GM12864 (cell line): ENCODE results near the gene ADSL.

Source experiments
- DNase-seq: peaks from one replicate; pipeline ENCODE4 v3.0.0-alpha.2; 2011; ENCODE audit warnings: low read depth
- H3K4me3 ChIP-seq: 2 replicates; pipeline ENCODE4 v1.5.1; 2011; ENCODE audit warnings: mild to moderate bottlenecking, low read depth, low read length, control low read depth
- CTCF ChIP-seq: IDR thresholded peaks from 2 replicates; pipeline ENCODE4 v1.5.1; 2011; ENCODE audit warnings: low read depth, mild to moderate bottlenecking, moderate library complexity, low read length, control low read depth, inconsistent platforms; ENCODE audit errors: missing control alignments

Gene ADSL

GRCh38 chr22:40391417-40391816 lies 45.1 kb downstream of the ADSL start:
- DNase-seq: no peak

GRCh38 chr22:40392618-40393017 lies 46.3 kb downstream of the ADSL start:
- no peak overlapping the region for H3K4me3 ChIP-seq
- TF ChIP-seq CTCF: no peak
- no peak for DNase-seq

More at GRCh38 chr22:40391417-40391816, 45.1 kb downstream of the ADSL start:
- TF ChIP-seq CTCF: no peak
- H3K4me3 ChIP-seq: no peak overlapping the region

- TF ChIP-seq CTCF: no peak
- no peak for DNase-seq
- no peak overlapping the region for H3K4me3 ChIP-seq
Measured at GRCh38 chr22:40394607-40395006, 48.3 kb downstream of the ADSL start.

GRCh38 chr22:40395607-40396006 lies 49.3 kb downstream of the ADSL start:
- no peak for TF ChIP-seq CTCF
- DNase-seq: no peak
- no peak overlapping the region for H3K4me3 ChIP-seq

- no peak for TF ChIP-seq CTCF
- H3K4me3 ChIP-seq: no peak overlapping the region
- no peak for DNase-seq
Measured at GRCh38 chr22:40396882-40397281, 50.6 kb downstream of the ADSL start.

GRCh38 chr22:40397396-40397795 lies 51.1 kb downstream of the ADSL start:
- H3K4me3 ChIP-seq: no peak overlapping the region
- DNase-seq: no peak
- TF ChIP-seq CTCF: no peak

GRCh38 chr22:40399621-40400020 lies 53.3 kb downstream of the ADSL start:
- DNase-seq: no peak
- TF ChIP-seq CTCF: no peak
- H3K4me3 ChIP-seq: no peak overlapping the region
